OCI-LY1 (cell line): Measurements from ENCODE around the gene GSC2.

Source experiments
- H2AFZ ChIP-seq: fragments of 200-600 bp; sonication (generic), shearing (Covaris generic); 2 replicates; pipeline ENCODE4 v1.6.0; 2014; ENCODE audit warnings: antibody characterized with exemption, mild to moderate bottlenecking, low read length
- H3F3A ChIP-seq: fragments of 200-600 bp; sonication (generic), shearing (Covaris generic); 2 replicates; pipeline ENCODE4 v1.6.0; 2014; ENCODE audit warnings: mild to moderate bottlenecking, antibody characterized with exemption, low read length, moderate library complexity; ENCODE audit not compliant: insufficient read depth
- H3K27ac ChIP-seq: fragments of 200-600 bp; sonication (generic); 2 replicates; pipeline ENCODE4 v1.5.1; 2014; ENCODE audit warnings: low read length, mixed run types, mild to moderate bottlenecking, low read depth; ENCODE audit not compliant: poor library complexity, severe bottlenecking
- H3K27me3 ChIP-seq: fragments of 200-600 bp; sonication (generic); 2 replicates; pipeline ENCODE4 v1.6.0; 2014; ENCODE audit warnings: antibody characterized with exemption, mild to moderate bottlenecking, low read length, moderate library complexity; ENCODE audit not compliant: insufficient read depth
- H3K36me3 ChIP-seq: fragments of 200-600 bp; sonication (generic); 2 replicates; pipeline ENCODE4 v1.6.1; 2014; ENCODE audit warnings: mild to moderate bottlenecking, antibody characterized with exemption, low read length, moderate library complexity, mixed read lengths; ENCODE audit not compliant: insufficient read depth
- H3K4me1 ChIP-seq: fragments of 200-600 bp; sonication (generic); 2 replicates; pipeline ENCODE4 v1.5.1; 2014; ENCODE audit warnings: mild to moderate bottlenecking, low read length, moderate library complexity; ENCODE audit not compliant: insufficient read depth, severe bottlenecking
- H3K4me2 ChIP-seq: fragments of 200-600 bp; sonication (generic), shearing (Covaris generic); 2 replicates; pipeline ENCODE4 v1.6.1; 2014; ENCODE audit warnings: low read length
- H3K4me3 ChIP-seq: fragments of 200-600 bp; sonication (generic); 2 replicates; pipeline ENCODE4 v1.5.1; 2014; ENCODE audit warnings: low read length, low read depth, mild to moderate bottlenecking, mixed read lengths; ENCODE audit not compliant: poor library complexity, severe bottlenecking
- H3K79me2 ChIP-seq: fragments of 200-600 bp; shearing (Covaris generic); 2 replicates; pipeline ENCODE4 v1.6.1; 2016; ENCODE audit warnings: mixed run types, low read length, mixed read lengths; ENCODE audit not compliant: insufficient read depth
- H3K9ac ChIP-seq: fragments of 200-600 bp; sonication (generic), shearing (Covaris generic); 2 replicates; pipeline ENCODE4 v1.6.1; 2014; ENCODE audit warnings: mild to moderate bottlenecking, low read length, mixed read lengths
- H3K9me2 ChIP-seq: fragments of 200-600 bp; sonication (generic), shearing (Covaris generic); 2 replicates; pipeline ENCODE4 v1.6.1; 2014; ENCODE audit warnings: low read depth, mild to moderate bottlenecking, low read length, mixed read lengths
- H3K9me3 ChIP-seq: fragments of 200-600 bp; shearing (Covaris generic); 2 replicates; pipeline ENCODE4 v1.6.1; 2014; ENCODE audit warnings: low read length, mixed read lengths
- H4K20me1 ChIP-seq: fragments of 200-600 bp; sonication (generic), shearing (Covaris generic); 2 replicates; pipeline ENCODE4 v1.6.0; 2016; ENCODE audit warnings: mild to moderate bottlenecking, low read length; ENCODE audit not compliant: insufficient read depth
- EZH2 ChIP-seq: fragments of 200-600 bp; sonication (generic), shearing (Covaris generic); IDR thresholded peaks from 2 replicates; pipeline ENCODE4 v1.8.0; 2017; ENCODE audit warnings: borderline replicate concordance, mixed run types, mild to moderate bottlenecking, antibody characterized with exemption, low read length, moderate library complexity, mixed read lengths
- TF ChIP-seq, protein P1 (sequence below): fragments of 200-600 bp; sonication (generic), shearing (Covaris generic); IDR thresholded peaks from 2 replicates; pipeline ENCODE4 v1.5.1; 2017; ENCODE audit warnings: mild to moderate bottlenecking, antibody characterized with exemption, low read length, moderate library complexity, mixed read lengths

GSC2 gene

DNA sequence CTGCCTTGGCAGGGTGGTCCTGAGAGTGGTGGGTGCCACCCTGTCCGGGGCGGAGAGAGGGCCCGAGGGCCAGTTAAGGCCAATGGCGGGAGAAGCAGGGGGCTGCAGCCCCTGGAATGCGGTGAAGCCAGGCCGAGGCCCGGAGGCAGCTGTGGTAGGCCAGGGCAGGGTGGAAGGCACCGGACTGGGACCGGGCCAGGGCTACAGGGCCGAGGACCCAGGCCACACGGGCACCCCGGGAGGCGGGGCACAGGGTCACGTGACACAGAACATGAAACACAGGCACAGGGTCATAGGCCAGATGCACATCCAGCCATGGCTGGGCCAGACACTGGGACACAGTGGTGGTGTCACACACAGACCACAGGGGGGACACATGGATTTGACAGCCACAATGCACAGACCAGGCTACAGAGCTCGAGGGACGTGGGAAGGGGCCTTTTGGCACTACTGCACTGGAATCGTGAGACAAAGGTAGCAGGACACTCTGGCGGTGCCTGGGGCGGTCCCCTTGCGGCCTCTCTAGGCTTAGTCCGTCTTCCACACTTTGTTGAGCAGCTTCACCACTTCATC lies 25.6 kb upstream of the GSC2 start:
- TF ChIP-seq, protein P1, sequence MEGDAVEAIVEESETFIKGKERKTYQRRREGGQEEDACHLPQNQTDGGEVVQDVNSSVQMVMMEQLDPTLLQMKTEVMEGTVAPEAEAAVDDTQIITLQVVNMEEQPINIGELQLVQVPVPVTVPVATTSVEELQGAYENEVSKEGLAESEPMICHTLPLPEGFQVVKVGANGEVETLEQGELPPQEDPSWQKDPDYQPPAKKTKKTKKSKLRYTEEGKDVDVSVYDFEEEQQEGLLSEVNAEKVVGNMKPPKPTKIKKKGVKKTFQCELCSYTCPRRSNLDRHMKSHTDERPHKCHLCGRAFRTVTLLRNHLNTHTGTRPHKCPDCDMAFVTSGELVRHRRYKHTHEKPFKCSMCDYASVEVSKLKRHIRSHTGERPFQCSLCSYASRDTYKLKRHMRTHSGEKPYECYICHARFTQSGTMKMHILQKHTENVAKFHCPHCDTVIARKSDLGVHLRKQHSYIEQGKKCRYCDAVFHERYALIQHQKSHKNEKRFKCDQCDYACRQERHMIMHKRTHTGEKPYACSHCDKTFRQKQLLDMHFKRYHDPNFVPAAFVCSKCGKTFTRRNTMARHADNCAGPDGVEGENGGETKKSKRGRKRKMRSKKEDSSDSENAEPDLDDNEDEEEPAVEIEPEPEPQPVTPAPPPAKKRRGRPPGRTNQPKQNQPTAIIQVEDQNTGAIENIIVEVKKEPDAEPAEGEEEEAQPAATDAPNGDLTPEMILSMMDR: no peak
- no peak for TF ChIP-seq EZH2
- no peaks in the 10 kb centered on the region for H3F3A ChIP-seq
- H3K27ac ChIP-seq: peak overlapping the region; percentile 83
- peaks cover 2% of the 10 kb centered on the region for H3K27me3 ChIP-seq
- no peak overlapping the region for H2AFZ ChIP-seq
- peaks cover 13% of the 10 kb centered on the region for H3K79me2 ChIP-seq
- H3K4me2 ChIP-seq: peak overlapping the region; percentile 94; the same call in 1 of the 2 replicates
- H3K9me2 ChIP-seq: no peaks in the 10 kb centered on the region
- no peak overlapping the region for H3K4me3 ChIP-seq
- H3K36me3 ChIP-seq: peaks cover 7% of the 10 kb centered on the region; the same call in 1 of the 2 replicates
- H3K9ac ChIP-seq: no peak overlapping the region; the same call in 1 of the 2 replicates
- H3K4me1 ChIP-seq: peaks cover 68% of the 10 kb centered on the region
- no peaks in the 10 kb centered on the region for H3K9me3 ChIP-seq
- H4K20me1 ChIP-seq: no peaks in the 10 kb centered on the region

DNA sequence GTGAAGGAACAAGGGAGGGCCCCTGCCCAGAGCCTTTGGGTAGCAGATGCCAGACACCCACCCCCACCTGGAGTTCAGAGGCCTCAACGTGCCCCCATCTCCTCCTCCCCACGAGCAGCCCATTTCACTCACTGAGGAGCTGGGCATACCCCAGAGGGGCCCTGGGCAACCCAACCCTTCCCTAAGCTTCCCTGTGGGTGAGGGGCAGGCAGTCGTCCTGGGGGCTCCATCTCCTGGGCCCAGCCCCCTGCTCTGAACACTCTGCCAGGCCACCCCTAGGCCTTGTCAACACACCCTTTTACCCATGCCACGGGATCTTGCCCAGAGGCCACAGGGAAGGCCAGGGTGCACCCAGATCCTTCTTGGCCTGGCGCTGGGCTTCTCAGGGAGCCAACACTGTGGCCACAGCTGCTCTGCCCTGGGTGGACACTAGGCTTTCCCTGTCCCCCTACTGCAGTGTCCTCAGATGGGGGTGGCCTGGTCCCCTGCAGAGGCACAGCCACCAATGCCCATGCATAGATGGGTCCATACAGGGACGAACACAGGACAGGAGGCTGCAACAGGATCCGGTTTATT lies 25.0 kb upstream of the GSC2 start:
- TF ChIP-seq EZH2: no peak
- TF ChIP-seq, protein P1: no peak

DNA sequence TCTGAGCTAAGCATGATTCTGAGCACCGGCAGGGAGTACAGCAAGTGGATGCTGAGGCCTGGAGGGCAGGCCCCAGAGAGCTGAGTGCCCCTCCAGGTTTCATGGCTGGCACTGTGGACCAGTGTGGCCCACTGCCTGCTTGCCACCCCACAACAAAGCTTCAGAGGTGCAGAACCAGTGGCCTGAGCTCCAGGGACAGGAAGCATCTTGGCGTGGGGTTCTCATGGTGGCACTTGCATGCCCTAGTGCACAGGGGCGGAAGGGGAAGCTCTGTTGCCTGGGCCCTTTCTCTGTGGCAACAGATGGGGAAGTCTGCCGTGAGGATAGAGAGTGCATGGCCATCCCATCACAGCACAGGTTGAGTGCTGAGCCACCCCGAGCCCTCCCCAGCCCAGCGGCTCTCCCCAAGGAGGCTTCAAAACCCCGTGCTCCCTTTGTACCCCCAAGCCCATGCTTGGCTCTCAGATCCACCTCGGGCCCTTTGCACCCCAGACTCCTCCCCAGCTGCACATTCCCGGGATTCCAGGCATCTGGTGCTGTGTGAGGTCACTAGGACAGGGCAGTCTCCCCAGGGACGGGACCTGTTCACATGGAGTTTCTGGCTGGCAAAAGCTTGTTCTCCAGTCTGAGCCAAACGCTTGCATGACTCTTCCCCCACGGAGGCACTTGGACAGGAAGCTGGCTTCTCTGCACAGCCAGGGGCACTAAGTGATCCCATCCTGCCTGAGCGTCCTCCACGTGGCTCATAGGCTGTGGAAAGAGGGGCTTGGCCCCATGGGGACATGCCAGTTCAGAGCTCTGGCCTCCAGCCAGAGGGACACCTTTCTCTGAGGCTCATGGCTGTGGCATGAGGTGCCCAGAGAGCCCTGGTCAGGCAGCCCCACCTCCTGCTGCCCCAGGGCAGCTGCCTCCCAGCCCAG lies 24.3 kb upstream of the GSC2 start:
- Histone ChIP-seq H3K9me3 (no peaks in the 10 kb centered on the region), H3K4me3 (peak overlapping the region; percentile 87), H3K9me2 (no peaks in the 10 kb centered on the region), H3K9ac (peak overlapping the region; percentile 100; the same call in 1 of the 2 replicates), H3K27ac (peak overlapping the region; percentile 83), H4K20me1 (no peaks in the 10 kb centered on the region), H2AFZ (no peak overlapping the region), H3F3A (no peaks in the 10 kb centered on the region), H3K4me1 (peaks cover 69% of the 10 kb centered on the region), H3K4me2 (peak overlapping the region; percentile 100), H3K27me3 (peaks cover 7% of the 10 kb centered on the region), H3K36me3 (peaks cover 7% of the 10 kb centered on the region; the same call in 1 of the 2 replicates), H3K79me2 (peaks cover 13% of the 10 kb centered on the region)
- TF ChIP-seq, protein P1: no peak
- no peak for TF ChIP-seq EZH2

More for the DNA sequence above, 25.0 kb upstream of the GSC2 start:
- no peaks in the 10 kb centered on the region for H4K20me1 ChIP-seq
- no peaks in the 10 kb centered on the region for H3F3A ChIP-seq
- H3K9me2 ChIP-seq: no peaks in the 10 kb centered on the region
- no peaks in the 10 kb centered on the region for H3K9me3 ChIP-seq
- H2AFZ ChIP-seq: no peak overlapping the region
- peaks cover 7% of the 10 kb centered on the region; the same call in 1 of the 2 replicates for H3K36me3 ChIP-seq
- H3K4me1 ChIP-seq: peaks cover 73% of the 10 kb centered on the region
- peak overlapping the region; percentile 45; the same call in 1 of the 2 replicates for H3K9ac ChIP-seq
- H3K4me2 ChIP-seq: peak overlapping the region; percentile 100; the same call in 1 of the 2 replicates
- peak overlapping the region; percentile 83 for H3K27ac ChIP-seq
- H3K27me3 ChIP-seq: peaks cover 7% of the 10 kb centered on the region
- H3K79me2 ChIP-seq: peaks cover 13% of the 10 kb centered on the region
- H3K4me3 ChIP-seq: no peak overlapping the region
